ENCODE measurements around the gene KNTC1. TPM values are rescaled to one million over a fixed set of nuclear protein-coding genes. Genes with fewer than 3 reads are reported as not detected.
"Not testable (repeated sequence)": the region's sequence is repeated elsewhere in the genome, so short reads cannot be mapped to it uniquely, and the experiment has no call there.

The KNTC1 gene
- total RNA-seq, 1 donor from 2014 or later: 64.0 TPM

DNA sequence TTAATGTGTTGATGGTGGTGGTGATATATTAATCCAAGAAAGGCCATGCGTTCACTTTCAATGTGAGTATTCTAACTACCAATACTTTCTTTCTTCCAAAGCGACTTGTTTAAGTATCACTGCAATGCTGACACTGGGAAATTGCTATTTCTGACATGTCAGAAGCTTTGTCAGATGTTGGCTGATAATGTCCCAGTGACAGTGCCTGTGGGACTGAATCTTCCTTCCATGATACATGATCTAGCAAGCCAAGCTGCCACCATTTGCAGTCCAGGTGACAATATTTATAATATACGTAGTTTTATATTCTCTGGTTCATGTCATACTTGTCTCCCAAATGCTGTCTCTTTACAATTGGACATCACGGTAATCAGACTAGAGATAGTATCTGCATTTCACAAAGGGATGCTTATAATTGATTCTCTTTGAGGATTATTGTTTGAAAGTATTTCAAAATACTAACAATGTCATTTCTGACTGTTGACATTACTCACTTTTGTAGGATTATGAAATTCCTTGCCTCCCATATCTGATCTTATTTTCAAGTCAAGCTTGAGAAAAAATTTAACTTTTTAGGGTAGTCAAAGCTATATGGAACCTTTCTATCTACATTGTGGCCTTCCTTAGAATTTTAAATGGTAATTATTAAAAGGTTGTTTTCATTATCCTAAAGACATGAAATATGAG lies 57.3 kb downstream of the KNTC1 start:
- POLR2A ChIA-PET: no interaction called here
- intact Hi-C loops (cut with micrococcal nuclease): no loop called here

DNA sequence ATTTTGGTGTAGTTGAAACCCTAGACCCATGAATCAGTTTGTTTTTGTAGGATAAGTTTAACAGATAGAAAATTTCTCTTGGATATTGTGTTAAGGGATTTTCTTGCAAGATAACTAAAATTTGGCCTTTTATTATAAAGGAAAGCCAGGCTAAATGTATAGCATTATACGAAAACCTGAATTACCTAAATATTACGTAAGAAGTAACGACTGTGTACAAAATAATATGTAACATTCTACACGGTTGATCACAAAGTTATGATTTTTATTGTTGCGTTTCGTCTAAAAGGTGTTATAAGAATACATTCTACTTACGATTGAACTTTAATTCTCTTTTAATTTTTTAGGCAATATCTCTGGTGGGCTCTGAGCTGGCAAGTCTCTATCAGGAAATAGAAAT lies 63.9 kb downstream of the KNTC1 start:
- DNase-seq (no peak), ATAC-seq (ENCODE audit: low read depth) (no peak)
- Mint-ChIP-seq H3K4me3 (no peak overlapping the region), H3K4me1 (no peaks in the 10 kb centered on the region), H3K9me3 (no peaks in the 10 kb centered on the region), H3K27me3 (no peaks in the 10 kb centered on the region), H3K36me3 (ENCODE audit: low read depth) (peaks cover 46% of the 10 kb centered on the region), H3K27ac (no peak overlapping the region)
- ChIA-PET POLR2A (no interaction called here), CTCF (no interaction called here)
- TF ChIP-seq, protein P1, sequence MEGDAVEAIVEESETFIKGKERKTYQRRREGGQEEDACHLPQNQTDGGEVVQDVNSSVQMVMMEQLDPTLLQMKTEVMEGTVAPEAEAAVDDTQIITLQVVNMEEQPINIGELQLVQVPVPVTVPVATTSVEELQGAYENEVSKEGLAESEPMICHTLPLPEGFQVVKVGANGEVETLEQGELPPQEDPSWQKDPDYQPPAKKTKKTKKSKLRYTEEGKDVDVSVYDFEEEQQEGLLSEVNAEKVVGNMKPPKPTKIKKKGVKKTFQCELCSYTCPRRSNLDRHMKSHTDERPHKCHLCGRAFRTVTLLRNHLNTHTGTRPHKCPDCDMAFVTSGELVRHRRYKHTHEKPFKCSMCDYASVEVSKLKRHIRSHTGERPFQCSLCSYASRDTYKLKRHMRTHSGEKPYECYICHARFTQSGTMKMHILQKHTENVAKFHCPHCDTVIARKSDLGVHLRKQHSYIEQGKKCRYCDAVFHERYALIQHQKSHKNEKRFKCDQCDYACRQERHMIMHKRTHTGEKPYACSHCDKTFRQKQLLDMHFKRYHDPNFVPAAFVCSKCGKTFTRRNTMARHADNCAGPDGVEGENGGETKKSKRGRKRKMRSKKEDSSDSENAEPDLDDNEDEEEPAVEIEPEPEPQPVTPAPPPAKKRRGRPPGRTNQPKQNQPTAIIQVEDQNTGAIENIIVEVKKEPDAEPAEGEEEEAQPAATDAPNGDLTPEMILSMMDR (IDR thresholded peaks at IDR 0.05): no peak
- intact Hi-C loops (cut with micrococcal nuclease): no loop called here

More for the DNA sequence above, 57.3 kb downstream of the KNTC1 start:
- H3K9me3 Mint-ChIP-seq: no peaks in the 10 kb centered on the region
- ATAC-seq (ENCODE audit: low read depth) (no peak), DNase-seq (no peak)
- H3K36me3 Mint-ChIP-seq (ENCODE audit: low read depth): peaks cover 52% of the 10 kb centered on the region
- no peak overlapping the region for H3K27ac Mint-ChIP-seq
- CTCF ChIA-PET: interaction anchor here (0.6 kb wide), 1 partner anchor 392 kb away, joined by 4 read pairs; no protein-coding TSS in a partner anchor
- H3K4me3 Mint-ChIP-seq: no peak overlapping the region
- H3K4me1 Mint-ChIP-seq: no peaks in the 10 kb centered on the region
- TF ChIP-seq, protein P1 (IDR thresholded peaks at IDR 0.05): no peak
- H3K27me3 Mint-ChIP-seq: no peaks in the 10 kb centered on the region

DNA sequence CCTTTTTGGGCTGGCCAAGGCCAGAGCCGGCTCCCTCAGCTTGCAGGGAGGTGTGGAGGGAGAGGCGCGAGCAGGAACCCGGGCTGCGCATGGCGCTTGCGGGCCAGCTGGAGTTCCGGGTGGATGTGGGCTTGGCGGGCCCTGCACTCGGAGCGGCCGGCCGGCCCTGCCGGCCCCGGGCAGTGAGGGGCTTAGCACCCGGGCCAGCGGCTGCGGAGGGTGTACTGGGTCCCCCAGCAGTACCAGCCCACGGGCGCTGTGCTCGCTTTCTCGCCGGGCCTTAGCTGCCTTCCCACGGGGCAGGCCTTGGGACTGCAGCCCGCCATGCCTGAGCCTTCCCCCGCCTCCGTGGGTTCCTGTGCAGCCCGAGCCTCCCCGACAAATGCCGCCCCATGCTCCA lies 64.9 kb downstream of the KNTC1 start:
- DNase-seq; H3K9me3 Mint-ChIP-seq; POLR2A ChIA-PET; H3K27me3 Mint-ChIP-seq; H3K4me1 Mint-ChIP-seq; H3K27ac Mint-ChIP-seq; CTCF ChIA-PET; ATAC-seq (ENCODE audit: low read depth); H3K4me3 Mint-ChIP-seq; intact Hi-C loops (cut with micrococcal nuclease): not testable (repeated sequence)
- H3K36me3 Mint-ChIP-seq (ENCODE audit: low read depth): peaks cover 42% of the 10 kb centered on the region

DNA sequence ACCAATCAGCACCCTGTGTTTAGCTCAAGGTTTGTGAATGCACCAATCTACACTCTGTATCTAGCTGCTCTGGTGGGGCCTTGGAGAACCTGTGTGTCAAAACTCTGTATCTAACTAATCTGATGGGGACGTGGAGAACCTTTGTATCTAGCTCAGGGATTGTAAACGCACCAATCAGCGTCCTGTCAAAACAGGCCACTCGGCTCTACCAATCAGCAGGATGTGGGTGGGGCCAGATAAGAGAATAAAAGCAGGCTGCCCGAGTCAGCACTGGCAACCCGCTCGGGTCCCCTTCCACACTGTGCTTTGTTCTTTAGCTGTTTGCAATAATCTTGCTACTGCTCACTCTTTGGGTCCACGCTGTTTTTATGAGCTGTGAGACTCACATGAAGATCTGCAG lies 65.5 kb downstream of the KNTC1 start:
- intact Hi-C loops (cut with micrococcal nuclease); POLR2A ChIA-PET; H3K4me3 Mint-ChIP-seq; H3K27ac Mint-ChIP-seq; H3K9me3 Mint-ChIP-seq; CTCF ChIA-PET; ATAC-seq (ENCODE audit: low read depth); H3K27me3 Mint-ChIP-seq; DNase-seq; H3K4me1 Mint-ChIP-seq: not testable (repeated sequence)
- H3K36me3 Mint-ChIP-seq (ENCODE audit: low read depth): peaks cover 42% of the 10 kb centered on the region

DNA sequence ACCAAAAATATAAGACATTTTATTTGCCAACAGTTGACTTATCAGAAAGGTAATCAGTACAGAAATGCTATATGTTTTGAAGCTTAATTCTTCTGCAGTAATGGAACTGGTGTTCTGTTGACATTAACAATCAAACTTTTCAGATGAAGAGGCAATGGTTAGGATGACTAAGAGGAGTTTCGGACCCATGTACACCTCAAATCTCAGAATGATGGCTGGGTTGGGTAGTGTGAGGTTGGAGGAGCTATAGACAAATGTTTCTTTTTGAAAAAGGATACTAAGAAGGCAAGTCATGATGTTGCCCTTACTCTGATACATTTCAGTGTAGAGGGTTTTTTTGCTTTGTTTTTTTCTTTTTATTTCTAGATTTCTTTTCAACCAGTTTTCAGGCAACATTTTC lies 66.9 kb downstream of the KNTC1 start:
- ChIA-PET POLR2A (no interaction called here), CTCF (no interaction called here)
- DNase-seq (no peak), ATAC-seq (ENCODE audit: low read depth) (no peak)
- TF ChIP-seq, protein P1 (IDR thresholded peaks at IDR 0.05): no peak
- Mint-ChIP-seq H3K27ac (no peak overlapping the region), H3K9me3 (no peaks in the 10 kb centered on the region), H3K27me3 (no peaks in the 10 kb centered on the region), H3K4me3 (no peak overlapping the region), H3K36me3 (ENCODE audit: low read depth) (peaks cover 39% of the 10 kb centered on the region), H3K4me1 (no peaks in the 10 kb centered on the region)
- intact Hi-C loops (cut with micrococcal nuclease): no loop called here

DNA sequence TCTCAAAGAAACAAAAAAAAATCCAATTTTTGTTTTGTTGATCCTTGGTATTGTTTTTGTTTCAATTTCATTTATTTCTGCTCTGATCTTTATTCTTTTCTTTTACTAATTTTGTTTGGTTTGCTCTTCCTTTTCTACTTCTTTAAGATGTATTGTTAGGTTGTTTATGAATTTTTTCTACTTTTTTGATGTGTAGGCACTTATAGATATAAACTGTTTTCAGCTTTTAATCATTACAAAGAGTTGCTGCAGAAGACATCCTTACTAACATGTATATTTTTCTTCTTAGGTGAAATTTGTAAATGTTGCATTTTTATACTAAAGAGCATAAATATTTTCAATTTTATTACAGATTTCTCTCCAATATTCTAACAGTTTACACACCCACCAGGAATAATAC lies 69.8 kb downstream of the KNTC1 start:
- intact Hi-C loops (cut with micrococcal nuclease): no loop called here
- no peak overlapping the region for H3K27ac Mint-ChIP-seq
- TF ChIP-seq, protein P1 (IDR thresholded peaks at IDR 0.05): no peak
- no peak overlapping the region for H3K4me3 Mint-ChIP-seq
- POLR2A ChIA-PET: no interaction called here
- CTCF ChIA-PET: no interaction called here
- ATAC-seq (ENCODE audit: low read depth) (no peak), DNase-seq (no peak)
- peaks cover 26% of the 10 kb centered on the region for H3K36me3 Mint-ChIP-seq (ENCODE audit: low read depth)
- H3K4me1 Mint-ChIP-seq: no peaks in the 10 kb centered on the region
- no peaks in the 10 kb centered on the region for H3K9me3 Mint-ChIP-seq
- no peaks in the 10 kb centered on the region for H3K27me3 Mint-ChIP-seq

All from activated B cell treated with CpG ODN at 0.5 μM for 24 hours (primary cell).